SH-SY5Y (cell line): Measurements from ENCODE around the gene ZPR1.

ENCODE experiments used
- GATA2 ChIP-seq: IDR thresholded peaks from 2 replicates; pipeline ENCODE4 v1.6.1; 2011; ENCODE audit warnings: mild to moderate bottlenecking, low read depth, low read length
- GATA3 ChIP-seq: IDR thresholded peaks from 2 replicates; pipeline ENCODE4 v1.6.1; 2011; ENCODE audit warnings: low read depth, mild to moderate bottlenecking, low read length, moderate library complexity

DNA sequence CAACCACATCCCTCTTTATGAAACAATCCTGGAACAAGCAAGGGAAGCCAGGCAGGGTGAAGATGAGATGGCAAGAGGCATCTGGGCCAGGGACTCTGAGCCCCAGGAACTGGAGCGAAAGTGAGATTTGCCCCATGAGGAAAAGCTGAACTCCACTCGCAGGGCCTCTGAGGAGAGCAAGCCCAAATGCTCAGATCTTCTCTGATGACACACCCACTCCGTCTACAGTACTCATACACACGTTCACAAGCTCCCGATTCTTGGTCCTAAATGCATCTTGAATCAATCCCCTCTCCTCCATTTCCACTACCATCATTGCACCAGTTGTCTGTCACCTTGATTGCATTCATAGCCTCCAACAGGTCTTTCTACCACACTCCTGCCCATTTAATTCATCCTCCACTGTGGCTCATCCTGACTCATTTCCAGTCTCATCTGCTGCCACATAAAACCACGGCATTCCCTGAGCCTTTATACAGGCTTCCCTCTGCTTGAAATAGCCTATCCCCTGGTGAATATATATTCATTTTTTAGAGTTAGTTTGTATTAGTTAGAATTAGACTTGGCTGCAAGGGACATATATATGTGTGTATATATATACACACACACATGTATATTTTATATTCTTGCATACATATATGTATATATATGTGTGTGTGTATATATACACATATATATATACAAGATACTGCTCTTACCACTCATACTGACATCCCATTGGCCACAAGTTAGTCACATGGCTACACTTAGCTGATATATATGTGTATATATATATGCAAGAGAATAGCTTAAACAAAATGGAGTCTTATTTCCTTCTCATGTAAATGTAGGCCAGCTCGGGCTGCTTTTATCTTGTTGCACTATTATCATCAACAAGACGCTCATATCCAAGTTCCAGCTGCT lies 5.3 kb upstream of the ZPR1 start:
- TF ChIP-seq GATA2 = no peak
- no peak for TF ChIP-seq GATA3
